ENCODE results near the gene C20orf144.
A peak's percentile ranks its signal among the peaks of the same experiment; 100 is the strongest.

GRCh38 chr20:33667676-33668465 is 5.7 kb downstream of the C20orf144 start:
- TF ChIP-seq CTCF (IDR thresholded peaks at IDR 0.05): peak; percentile 91 to 97 (median 93)
- no peak for TF ChIP-seq POLR2A (IDR thresholded peaks at IDR 0.05)

Data from esophagus squamous epithelium (tissue), 4 donors.